GM12891 (cell line): ENCODE data around the gene IGF1R.

Experiments used
- DNase-seq: peaks from one replicate; pipeline ENCODE4 v3.0.0; 2011; ENCODE audit warnings: low spot score; ENCODE audit not compliant: insufficient read length
- FAIRE-seq: peaks from 2 replicates; lab custom pipeline; 2011; peaks lifted over from hg19 to GRCh38; lab: Jason Lieb, UNC
- PAX5 ChIP-seq: IDR thresholded peaks from 2 replicates; pipeline ENCODE4 v1.6.1; 2011; ENCODE audit warnings: low read length, moderate library complexity, mild to moderate bottlenecking; ENCODE audit not compliant: insufficient read depth, severe bottlenecking
- POLR2A ChIP-seq: IDR thresholded peaks from 2 replicates; pipeline ENCODE4 v1.6.1; 2011; ENCODE audit warnings: low read depth, low read length, control low read depth
- POLR2AphosphoS5 ChIP-seq: IDR thresholded peaks from 2 replicates; pipeline ENCODE4 v1.6.1; 2011; ENCODE audit warnings: low read depth, low read length, control low read depth
- POU2F2 ChIP-seq: IDR thresholded peaks from 2 replicates; pipeline ENCODE4 v1.6.1; 2011; ENCODE audit warnings: low read depth, mild to moderate bottlenecking, control low read depth, low read length, moderate library complexity
- SPI1 ChIP-seq: IDR thresholded peaks from 2 replicates; pipeline ENCODE4 v1.6.1; 2011; ENCODE audit warnings: low read depth, low read length, control low read depth
- TAF1 ChIP-seq: IDR thresholded peaks from 2 replicates; pipeline ENCODE4 v1.6.1; 2011; ENCODE audit warnings: low read depth, low read length, control low read depth

The IGF1R gene

GRCh38 chr15:98648654-98649471 lies 524 bp downstream of the IGF1R start:
- peak; percentile 35 for DNase-seq
- no peak for FAIRE-seq

GRCh38 chr15:98649472-98650416 lies 1.4 kb downstream of the IGF1R start:
- FAIRE-seq (no peak), DNase-seq (peak; percentile 30)

More at GRCh38 chr15:98648654-98649471, 524 bp downstream of the IGF1R start:
- TF ChIP-seq TAF1 (no peak), POU2F2 (no peak), POLR2A (no peak), PAX5 (no peak), POLR2AphosphoS5 (no peak), SPI1 (no peak)

GRCh38 chr15:98650417-98651035 lies 2.2 kb downstream of the IGF1R start:
- peak; percentile 66 for FAIRE-seq
- no peak for DNase-seq

More at GRCh38 chr15:98649472-98650416, 1.4 kb downstream of the IGF1R start:
- no peak for TF ChIP-seq POU2F2
- no peak for TF ChIP-seq SPI1
- no peak for TF ChIP-seq TAF1
- TF ChIP-seq POLR2A: no peak
- TF ChIP-seq PAX5: no peak
- TF ChIP-seq POLR2AphosphoS5: no peak

DNA sequence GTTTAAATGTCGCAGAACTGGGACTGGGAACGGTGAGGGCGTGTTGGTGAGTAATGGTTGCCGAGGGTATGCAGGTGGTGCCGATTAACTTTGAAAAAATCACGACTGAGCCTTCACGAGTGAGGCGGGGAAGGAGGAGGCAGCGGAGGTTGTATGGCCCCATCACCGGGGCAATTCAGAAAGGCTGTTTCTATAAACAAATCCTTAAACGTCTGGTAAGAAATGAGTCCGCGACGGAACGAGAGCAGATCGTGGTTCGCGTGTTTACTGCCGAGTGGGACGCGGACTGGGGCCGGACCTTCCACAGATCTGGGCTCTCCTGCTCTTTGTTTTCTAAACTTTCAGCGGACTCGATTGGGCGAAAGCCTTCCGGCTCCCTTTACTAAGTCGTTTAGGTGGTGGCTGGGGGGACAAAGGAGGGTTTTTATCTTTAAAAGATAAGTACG lies 2.7 kb downstream of the IGF1R start:
- no peak for DNase-seq
- no peak for TF ChIP-seq PAX5
- no peak for TF ChIP-seq TAF1
- TF ChIP-seq POLR2AphosphoS5: no peak
- no peak for TF ChIP-seq SPI1
- TF ChIP-seq POU2F2: no peak
- no peak for TF ChIP-seq POLR2A
- no peak for FAIRE-seq

More at GRCh38 chr15:98650417-98651035, 2.2 kb downstream of the IGF1R start:
- no peak for TF ChIP-seq POLR2AphosphoS5
- no peak for TF ChIP-seq SPI1
- TF ChIP-seq POLR2A: no peak
- no peak for TF ChIP-seq POU2F2
- no peak for TF ChIP-seq PAX5
- no peak for TF ChIP-seq TAF1

GRCh38 chr15:98651581-98652220 lies 3.4 kb downstream of the IGF1R start:
- TF ChIP-seq POLR2AphosphoS5 (no peak), POU2F2 (no peak), SPI1 (no peak), PAX5 (no peak), POLR2A (no peak), TAF1 (no peak)
- DNase-seq (no peak), FAIRE-seq (no peak)

DNA sequence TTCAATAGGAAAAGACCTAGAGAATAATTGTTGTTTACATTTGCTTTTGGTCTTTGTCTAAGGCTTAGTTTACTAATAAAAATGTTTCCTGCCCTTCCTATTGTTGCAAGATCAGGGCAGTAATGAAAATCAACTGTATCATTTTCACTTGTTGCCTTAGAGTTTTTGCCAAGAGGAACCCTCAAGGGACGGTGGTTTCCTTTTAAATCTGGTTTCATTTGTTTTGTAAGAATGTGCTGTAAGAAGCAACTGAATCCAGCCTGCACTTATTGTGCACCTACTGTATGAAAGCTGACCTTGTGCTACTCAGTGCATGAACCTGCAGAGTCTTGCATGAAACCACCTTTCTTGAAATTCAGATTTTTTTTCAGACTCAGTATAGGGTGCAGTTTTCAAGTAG lies 5.3 kb downstream of the IGF1R start:
- TF ChIP-seq POU2F2 (no peak), PAX5 (no peak), TAF1 (no peak), POLR2AphosphoS5 (no peak), SPI1 (no peak), POLR2A (no peak)
- no peak for DNase-seq
- FAIRE-seq: no peak

DNA sequence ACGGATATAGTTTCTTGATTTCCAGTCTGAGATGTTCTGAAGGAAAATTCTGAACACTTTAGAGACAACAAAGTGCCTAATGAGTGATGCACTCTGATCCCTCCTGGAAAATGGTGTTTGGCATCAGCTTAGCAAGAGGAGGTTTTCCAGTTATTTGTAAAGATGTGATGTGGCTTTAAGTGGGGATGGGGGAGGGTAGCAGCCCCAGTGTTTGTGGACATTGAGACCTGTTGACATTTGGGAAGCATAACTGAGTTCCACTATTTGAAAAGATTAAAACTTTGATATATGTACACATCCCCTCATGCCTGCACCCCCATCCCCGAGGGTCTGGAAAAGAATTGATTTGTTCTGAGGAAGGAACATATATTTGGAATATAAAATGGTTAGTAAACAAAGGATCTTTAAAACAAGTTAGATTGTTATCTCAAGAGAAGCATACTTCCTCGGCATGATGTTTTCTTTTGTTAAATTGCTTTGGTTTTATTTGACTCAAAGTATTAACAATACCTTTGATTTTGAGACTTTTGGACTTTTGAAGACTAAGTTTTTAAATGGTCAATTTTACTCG lies 6.5 kb downstream of the IGF1R start:
- FAIRE-seq (no peak), DNase-seq (no peak)
- TF ChIP-seq TAF1: no peak
- no peak for TF ChIP-seq PAX5
- no peak for TF ChIP-seq POLR2AphosphoS5
- TF ChIP-seq POLR2A: no peak
- TF ChIP-seq POU2F2: no peak
- TF ChIP-seq SPI1: no peak

DNA sequence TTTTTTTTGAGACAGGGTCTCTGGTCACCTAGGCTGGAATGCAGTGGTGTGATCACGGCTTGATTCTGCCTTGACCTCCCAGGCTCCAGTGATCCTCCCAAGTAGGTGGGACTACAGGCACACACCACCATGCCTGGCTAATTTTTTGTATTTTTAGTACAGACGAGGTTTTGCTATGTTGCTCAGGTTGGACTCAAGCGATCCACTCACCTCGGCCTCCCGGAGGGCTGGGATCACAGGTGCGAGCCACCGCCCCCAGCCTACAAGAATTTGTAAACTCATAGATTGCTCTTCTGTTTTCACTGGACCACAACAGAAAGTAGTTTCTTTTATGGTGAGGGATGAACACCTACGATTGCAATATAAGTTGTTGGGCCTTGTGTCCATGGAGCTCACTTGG lies 7.4 kb downstream of the IGF1R start:
- DNase-seq (no peak), FAIRE-seq (no peak)
- TF ChIP-seq POLR2AphosphoS5 (no peak), POU2F2 (no peak), TAF1 (no peak), SPI1 (no peak), PAX5 (no peak), POLR2A (no peak)
